ENCODE results near the gene ATAT1.

ATAT1 gene

DNA sequence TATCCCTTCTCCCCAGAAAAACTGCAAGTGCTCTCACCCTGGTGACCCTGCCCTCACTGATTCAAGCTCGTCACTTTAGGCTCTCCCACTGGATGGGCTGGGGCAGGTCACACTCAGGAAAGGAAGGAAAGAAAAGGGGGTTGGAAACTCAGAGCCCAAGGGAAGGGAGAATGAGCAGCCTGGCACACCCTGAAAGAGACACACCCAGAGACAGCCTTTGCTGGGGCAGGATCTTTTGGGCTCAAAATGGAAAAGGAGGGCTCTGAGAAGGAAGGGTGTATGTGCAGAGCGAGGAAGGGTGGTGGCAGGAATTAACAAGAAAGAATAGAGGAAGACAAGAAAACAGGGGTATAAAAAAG, 57.3 kb downstream of the ATAT1 start:
- TF ChIP-seq, protein P1, sequence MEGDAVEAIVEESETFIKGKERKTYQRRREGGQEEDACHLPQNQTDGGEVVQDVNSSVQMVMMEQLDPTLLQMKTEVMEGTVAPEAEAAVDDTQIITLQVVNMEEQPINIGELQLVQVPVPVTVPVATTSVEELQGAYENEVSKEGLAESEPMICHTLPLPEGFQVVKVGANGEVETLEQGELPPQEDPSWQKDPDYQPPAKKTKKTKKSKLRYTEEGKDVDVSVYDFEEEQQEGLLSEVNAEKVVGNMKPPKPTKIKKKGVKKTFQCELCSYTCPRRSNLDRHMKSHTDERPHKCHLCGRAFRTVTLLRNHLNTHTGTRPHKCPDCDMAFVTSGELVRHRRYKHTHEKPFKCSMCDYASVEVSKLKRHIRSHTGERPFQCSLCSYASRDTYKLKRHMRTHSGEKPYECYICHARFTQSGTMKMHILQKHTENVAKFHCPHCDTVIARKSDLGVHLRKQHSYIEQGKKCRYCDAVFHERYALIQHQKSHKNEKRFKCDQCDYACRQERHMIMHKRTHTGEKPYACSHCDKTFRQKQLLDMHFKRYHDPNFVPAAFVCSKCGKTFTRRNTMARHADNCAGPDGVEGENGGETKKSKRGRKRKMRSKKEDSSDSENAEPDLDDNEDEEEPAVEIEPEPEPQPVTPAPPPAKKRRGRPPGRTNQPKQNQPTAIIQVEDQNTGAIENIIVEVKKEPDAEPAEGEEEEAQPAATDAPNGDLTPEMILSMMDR (IDR thresholded peaks at IDR 0.05; ENCODE audit: control extremely low read depth, extremely low read depth, low read depth, missing control alignments), result no peak
- DNase-seq (ENCODE audit: extremely low spot score), result no peak
- CTCF ChIA-PET, result interaction anchor here (1.2 to 18.8 kb wide), 3 partner anchors 40 to 162 kb away, joined by 3 to 776 read pairs (median 3); partner anchors contain the start of genes MDC1 and TUBB
- POLR2A ChIA-PET, result interaction anchor here (1.0 to 1.2 kb wide), 2 partner anchors 37 to 69 kb away, joined by 3 read pairs; no protein-coding TSS in a partner anchor

- peak; percentile 61 for DNase-seq (ENCODE audit: extremely low spot score)
- TF ChIP-seq, protein P1 (IDR thresholded peaks at IDR 0.05; ENCODE audit: control extremely low read depth, extremely low read depth, low read depth, missing control alignments), result no peak
- POLR2A ChIA-PET, result interaction anchor here (1.0 to 1.2 kb wide), 2 partner anchors 36 to 70 kb away, joined by 3 read pairs; no protein-coding TSS in a partner anchor
- CTCF ChIA-PET, result interaction anchor here (0.9 to 18.8 kb wide), 7 partner anchors 10 to 152 kb away, joined by 3 to 776 read pairs (median 3); partner anchors contain the start of genes DHX16, MDC1 and TUBB
Observed at GRCh38 chr6:30684386-30685156, 57.9 kb downstream of the ATAT1 start.

- ChIA-PET POLR2A (interaction anchor here (0.8 to 1.2 kb wide), 3 partner anchors 35 to 71 kb away, joined by 3 to 4 read pairs (median 3); no protein-coding TSS in a partner anchor), CTCF (interaction anchor here (0.9 to 18.8 kb wide), 9 partner anchors 9 to 153 kb away, joined by 3 to 776 read pairs (median 3); partner anchors contain the start of genes DHX16, MDC1 and TUBB)
- no peak for DNase-seq (ENCODE audit: extremely low spot score)
- TF ChIP-seq, protein P1 (IDR thresholded peaks at IDR 0.05; ENCODE audit: control extremely low read depth, extremely low read depth, low read depth, missing control alignments), result peak; percentile 49
Observed at GRCh38 chr6:30685157-30686008, 58.7 kb downstream of the ATAT1 start.

- DNase-seq (ENCODE audit: extremely low spot score), result peak; percentile 76
Observed at GRCh38 chr6:30686009-30686907, 59.6 kb downstream of the ATAT1 start, which contains the start of gene PPP1R18. TSS of gene PPP1R18 (minus strand) at chr6:30686645. CDS start at chr6:30686018, 627 bp downstream.

DNA sequence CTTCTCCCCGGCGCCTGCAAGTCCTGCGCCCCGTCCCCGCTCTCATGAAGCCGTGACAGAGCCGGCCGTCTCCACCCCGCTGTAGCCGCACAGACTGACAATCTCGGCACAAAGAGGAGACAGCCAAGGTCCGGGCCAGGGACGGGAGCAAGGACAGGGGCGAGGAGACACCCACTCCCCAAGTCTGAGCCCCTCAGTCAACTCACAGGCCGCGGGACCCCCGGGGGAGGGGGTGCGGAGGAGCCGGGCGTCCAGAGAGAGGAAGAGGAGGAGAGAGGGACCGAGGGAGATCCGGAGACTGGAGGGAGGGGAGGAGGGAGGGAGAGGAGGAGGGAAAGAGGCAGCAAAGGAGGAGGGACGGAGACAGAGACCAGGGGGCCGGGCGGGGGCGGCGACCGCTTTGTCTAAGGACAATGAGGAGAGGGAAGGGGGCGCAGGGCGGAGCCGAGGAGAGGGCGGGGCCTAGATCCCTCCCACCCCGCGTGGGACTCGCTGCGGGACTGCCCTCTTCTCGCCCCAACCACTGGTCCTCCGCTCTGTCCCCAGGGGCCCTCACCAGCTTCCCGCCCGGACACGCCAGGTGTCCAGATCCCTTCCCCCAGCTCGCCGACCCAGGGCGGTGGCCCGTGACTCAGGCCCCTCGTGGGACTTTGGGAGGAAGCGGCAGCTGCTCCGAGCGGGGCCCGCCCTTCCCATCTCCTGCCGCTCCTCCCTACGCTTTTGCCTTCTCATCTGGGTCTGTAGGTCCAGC, 60.4 kb downstream of the ATAT1 start:
- ChIA-PET POLR2A (interaction anchor here (0.6 to 4.2 kb wide), 3 partner anchors 17 to 1288 kb away, joined by 3 to 17 read pairs (median 5); partner anchors contain the start of gene MDC1), CTCF (interaction anchor here (1.0 to 13.6 kb wide), 7 partner anchors 7 to 234 kb away, joined by 3 to 132 read pairs (median 10); partner anchors contain the start of gene DHX16)
- TF ChIP-seq, protein P1 (IDR thresholded peaks at IDR 0.05; ENCODE audit: control extremely low read depth, extremely low read depth, low read depth, missing control alignments), result no peak
- peak; percentile 90 for DNase-seq (ENCODE audit: extremely low spot score)

More at GRCh38 chr6:30686009-30686907, 59.6 kb downstream of the ATAT1 start, which contains the start of gene PPP1R18:
- ChIA-PET CTCF (interaction anchor here (1.0 to 18.8 kb wide), 5 partner anchors 14 to 154 kb away, joined by 3 to 776 read pairs (median 3); partner anchors contain the start of genes DHX16, MDC1 and TUBB), POLR2A (interaction anchor here (0.8 kb wide), 1 partner anchor 72 kb away, joined by 4 read pairs; no protein-coding TSS in a partner anchor)
- TF ChIP-seq, protein P1 (IDR thresholded peaks at IDR 0.05; ENCODE audit: control extremely low read depth, extremely low read depth, low read depth, missing control alignments), result no peak

Data from GM10248 (cell line).